Kidney glomerular epithelial cell (primary cell): ENCODE data around the gene SLC25A3.
"Not testable (repeated sequence)": the region's sequence is repeated elsewhere in the genome, so short reads cannot be mapped to it uniquely, and the experiment has no call there.

Source experiments
- DNase-seq: peaks from one replicate; lab custom pipeline; 2025; lab: John Stamatoyannopoulos, UW

Gene SLC25A3

DNA sequence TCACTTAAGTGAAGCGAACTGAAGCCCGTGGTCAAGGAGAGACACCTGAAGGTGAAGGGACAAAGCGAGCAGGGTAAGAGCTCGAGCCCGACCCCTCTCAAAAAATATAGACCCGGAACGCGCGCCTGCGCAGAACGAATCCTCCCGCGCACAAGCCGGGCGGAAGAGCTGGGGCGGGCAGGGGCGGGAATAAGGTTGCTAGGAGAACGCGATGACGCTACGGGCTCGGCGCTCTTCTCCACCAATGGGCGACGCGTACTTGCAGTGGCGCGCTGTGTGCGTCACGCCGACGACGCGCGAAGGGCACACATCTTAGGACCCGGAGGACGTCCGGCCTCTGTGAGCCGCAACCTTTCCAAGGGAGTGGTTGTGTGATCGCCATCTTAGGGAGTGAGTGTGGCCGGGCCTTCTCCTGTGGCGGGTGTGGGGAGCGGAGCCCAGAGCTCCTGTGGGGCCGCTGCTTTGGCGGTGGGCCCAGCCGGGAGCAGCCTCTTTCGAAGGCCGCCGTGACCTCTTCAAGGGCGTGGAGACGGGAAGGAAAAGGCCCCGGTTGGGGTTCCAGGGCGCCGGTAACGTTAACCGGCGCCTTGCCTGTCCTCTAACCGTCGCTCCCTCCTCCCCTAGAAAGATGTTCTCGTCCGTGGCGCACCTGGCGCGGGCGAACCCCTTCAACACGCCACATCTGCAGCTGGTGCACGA, at the start of gene SLC25A3:
SLC25A3 (plus strand) TSS at position 336 of the 699 bp plus-strand sequence; CDS start at position 629, 293 bp downstream.
- DNase-seq: peak; percentile 97

- DNase-seq: no peak
These were observed 49.8 kb upstream of the SLC25A3 start for GRCh38 chr12:98543701-98544100.

- DNase-seq: no peak
These were observed 48.7 kb upstream of the SLC25A3 start for GRCh38 chr12:98544751-98545150.

GRCh38 chr12:98549371-98550110, 43.9 kb upstream of the SLC25A3 start:
- DNase-seq: no peak

- DNase-seq: no peak
These were observed 41.7 kb upstream of the SLC25A3 start for GRCh38 chr12:98551787-98552186.

GRCh38 chr12:98558097-98558496, 35.4 kb upstream of the SLC25A3 start:
- not testable (repeated sequence) for DNase-seq

GRCh38 chr12:98559666-98560065, 33.8 kb upstream of the SLC25A3 start:
- no peak for DNase-seq

- no peak for DNase-seq
These were observed 31.6 kb upstream of the SLC25A3 start for GRCh38 chr12:98561846-98562245.

GRCh38 chr12:98572010-98572409, 21.5 kb upstream of the SLC25A3 start:
- DNase-seq: no peak

GRCh38 chr12:98574110-98574509, 19.4 kb upstream of the SLC25A3 start:
- DNase-seq: peak; percentile 72

- DNase-seq: no peak
These were observed 18.5 kb upstream of the SLC25A3 start for GRCh38 chr12:98575013-98575412.

DNA sequence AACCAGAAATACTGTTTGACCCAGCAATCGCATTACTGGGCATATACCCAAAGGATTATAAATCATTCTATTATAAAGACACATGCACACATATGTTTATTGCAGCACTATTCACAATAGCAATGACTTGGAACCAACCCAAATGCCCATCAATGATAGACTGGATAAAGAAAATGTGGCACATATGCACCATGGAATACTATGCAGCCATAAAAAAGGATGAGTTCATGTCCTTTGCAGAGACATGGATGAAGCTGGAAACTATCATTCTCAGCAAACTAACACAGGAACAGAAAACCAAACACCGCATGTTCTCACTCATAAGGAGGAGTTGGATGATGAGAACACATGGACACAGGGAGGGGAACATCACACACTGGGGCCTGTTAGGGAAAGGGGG, 16.7 kb upstream of the SLC25A3 start:
- not testable (repeated sequence) for DNase-seq

- DNase-seq: no peak
These were observed 15.1 kb upstream of the SLC25A3 start for GRCh38 chr12:98578392-98578791.

- peak; percentile 33 for DNase-seq
These were observed 14.7 kb upstream of the SLC25A3 start for GRCh38 chr12:98578821-98579220.

- no peak for DNase-seq
These were observed 14.1 kb upstream of the SLC25A3 start for GRCh38 chr12:98579347-98579746.

DNA sequence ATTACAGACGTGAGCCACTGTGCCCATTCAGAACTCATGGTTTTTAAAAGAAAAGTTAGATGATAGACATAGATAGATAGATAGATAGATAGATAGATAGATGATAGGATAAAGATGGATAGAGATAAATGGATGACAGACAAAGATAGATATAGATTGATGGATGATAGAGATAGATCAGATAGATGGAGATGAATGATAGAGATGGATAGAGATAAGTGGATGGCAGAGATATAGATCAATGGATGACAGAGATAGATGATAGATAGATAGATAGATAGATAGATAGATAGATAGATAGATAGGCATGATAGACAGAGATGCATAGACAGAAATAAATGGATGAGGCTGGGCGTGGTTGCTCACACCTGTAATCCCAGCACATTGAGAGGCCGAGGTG, 13.7 kb upstream of the SLC25A3 start:
- no peak for DNase-seq

- no peak for DNase-seq
These were observed 12.8 kb upstream of the SLC25A3 start for GRCh38 chr12:98580695-98581094.

GRCh38 chr12:98581101-98581500, 12.4 kb upstream of the SLC25A3 start:
- no peak for DNase-seq

GRCh38 chr12:98582093-98582492, 11.4 kb upstream of the SLC25A3 start:
- DNase-seq: no peak

DNA sequence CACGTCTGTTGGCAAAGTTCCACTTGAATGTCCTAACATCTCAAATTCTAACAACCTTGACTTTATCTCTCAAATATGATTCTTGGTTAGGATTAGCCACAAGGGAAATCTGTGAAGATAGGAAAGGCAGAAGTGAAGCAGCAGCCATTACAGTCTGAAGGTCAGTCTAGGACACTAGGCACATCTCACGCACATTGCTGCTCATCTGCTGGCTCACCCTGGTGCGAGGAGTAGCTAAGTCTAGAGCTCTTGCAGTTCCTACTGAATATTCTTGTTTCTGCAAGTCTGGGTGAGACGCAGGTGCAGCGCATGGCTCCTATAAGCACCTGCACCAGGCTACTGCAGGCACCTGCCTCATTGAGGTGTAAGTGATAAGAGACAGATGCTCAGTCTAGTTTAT, 6.4 kb upstream of the SLC25A3 start:
- no peak for DNase-seq

DNA sequence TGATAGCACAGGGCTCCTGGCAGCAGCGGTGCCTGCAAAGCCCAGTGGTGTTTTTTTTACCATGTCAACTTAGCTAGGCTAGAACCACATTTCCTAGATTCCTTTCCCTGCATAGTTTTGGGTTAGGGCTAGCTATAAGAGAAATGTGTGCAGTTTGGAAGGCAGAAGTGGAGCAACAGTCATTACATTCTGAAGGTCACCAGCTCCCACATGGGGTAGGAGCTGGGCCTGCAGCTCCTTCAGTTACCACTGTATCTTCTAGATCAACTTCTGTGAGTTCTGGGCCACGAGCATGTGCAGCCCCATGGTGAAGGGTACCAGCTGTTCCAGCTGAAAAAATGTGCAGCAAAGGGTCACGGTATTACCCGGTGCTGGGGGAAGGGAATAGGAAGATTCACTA, 2.3 kb upstream of the SLC25A3 start:
- DNase-seq: no peak

- no peak for DNase-seq
These were observed 612 bp upstream of the SLC25A3 start for GRCh38 chr12:98592825-98593322.
